Keratinocyte (primary cell): ENCODE data around the gene PRR7.

Source experiments
- EZH2 ChIP-seq: IDR thresholded peaks from one replicate; pipeline ENCODE4 v1.6.1; 2012; ENCODE audit warnings: inconsistent platforms, mild to moderate bottlenecking, low read length, moderate library complexity
- TF ChIP-seq, protein P1 (sequence below), 3 experiments: IDR thresholded peaks in 1 of 3; conservative IDR thresholded peaks in 1 of 3; optimal IDR thresholded peaks in 1 of 3; 2 replicates in 2 of 3; 3 replicates in 1 of 3; pipeline versions ENCODE3 to v1.5.1; 2011; ENCODE audit warnings: low read length in 3 of 3, mild to moderate bottlenecking in 3 of 3, moderate library complexity in 2 of 3, control low read depth in 1 of 3, inconsistent platforms in 1 of 3; ENCODE audit not compliant: insufficient read depth in 2 of 3; ENCODE audit errors: extremely low read depth in 1 of 3

- no peak for TF ChIP-seq EZH2
- TF ChIP-seq, protein P1, sequence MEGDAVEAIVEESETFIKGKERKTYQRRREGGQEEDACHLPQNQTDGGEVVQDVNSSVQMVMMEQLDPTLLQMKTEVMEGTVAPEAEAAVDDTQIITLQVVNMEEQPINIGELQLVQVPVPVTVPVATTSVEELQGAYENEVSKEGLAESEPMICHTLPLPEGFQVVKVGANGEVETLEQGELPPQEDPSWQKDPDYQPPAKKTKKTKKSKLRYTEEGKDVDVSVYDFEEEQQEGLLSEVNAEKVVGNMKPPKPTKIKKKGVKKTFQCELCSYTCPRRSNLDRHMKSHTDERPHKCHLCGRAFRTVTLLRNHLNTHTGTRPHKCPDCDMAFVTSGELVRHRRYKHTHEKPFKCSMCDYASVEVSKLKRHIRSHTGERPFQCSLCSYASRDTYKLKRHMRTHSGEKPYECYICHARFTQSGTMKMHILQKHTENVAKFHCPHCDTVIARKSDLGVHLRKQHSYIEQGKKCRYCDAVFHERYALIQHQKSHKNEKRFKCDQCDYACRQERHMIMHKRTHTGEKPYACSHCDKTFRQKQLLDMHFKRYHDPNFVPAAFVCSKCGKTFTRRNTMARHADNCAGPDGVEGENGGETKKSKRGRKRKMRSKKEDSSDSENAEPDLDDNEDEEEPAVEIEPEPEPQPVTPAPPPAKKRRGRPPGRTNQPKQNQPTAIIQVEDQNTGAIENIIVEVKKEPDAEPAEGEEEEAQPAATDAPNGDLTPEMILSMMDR (optimal IDR thresholded peaks at IDR 0.05 in 1 of 3, IDR thresholded peaks at IDR 0.05 in 1 of 3, conservative IDR thresholded peaks at IDR 0.05 in 1 of 3; ENCODE audit: extremely low read depth in 1 of 3, insufficient read depth in 2 of 3, low read length in 3 of 3) = no peak
Measured at GRCh38 chr5:177468685-177469628, 22.3 kb downstream of the PRR7 start.
